K562 (cell line): ENCODE data around the gene GYS1. TPM values are rescaled to one million over a fixed set of nuclear protein-coding genes. Genes with fewer than 3 reads are reported as not detected.

ENCODE experiments used
- ARID3B ChIP-seq: fragments of 250-450 bp; sonication (Bioruptor Pico); IDR thresholded peaks from 2 replicates; pipeline ENCODE4 v1.4.0; 2020; ENCODE audit warnings: borderline replicate concordance
- CGGBP1 ChIP-seq: fragments of 250-450 bp; sonication (Bioruptor Pico); IDR thresholded peaks from 2 replicates; pipeline ENCODE4 v1.9.0; 2021; ENCODE audit warnings: mild to moderate bottlenecking
- DACH1 ChIP-seq: fragments of 450-650 bp; IDR thresholded peaks from 2 replicates; pipeline ENCODE4 v1.6.1; 2018; ENCODE audit not compliant: partially characterized antibody
- HMGN3 ChIP-seq: IDR thresholded peaks from 2 replicates; pipeline ENCODE4 v1.6.1; 2011; ENCODE audit warnings: borderline replicate concordance, low read depth, mild to moderate bottlenecking, mixed read lengths, low read length; ENCODE audit not compliant: insufficient read length; ENCODE audit errors: extremely low read depth
- HOXB6 ChIP-seq: fragments of 250-450 bp; sonication (Bioruptor Pico); IDR thresholded peaks from 2 replicates; pipeline ENCODE4 v1.5.1; 2022; ENCODE audit warnings: mild to moderate bottlenecking, borderline replicate concordance
- PBX2 ChIP-seq, 2 experiments: IDR thresholded peaks in 1 of 2; conservative IDR thresholded peaks in 1 of 2; 2 replicates each; pipeline ENCODE4 v1.6.1; 2016; ENCODE audit warnings: low read depth in 2 of 2, mild to moderate bottlenecking in 1 of 2, missing compliant biosample characterization in 1 of 2, missing genetic modification characterization in 1 of 2, moderate library complexity in 1 of 2
- PKNOX1 ChIP-seq: fragments of 450-650 bp; IDR thresholded peaks from 2 replicates; pipeline ENCODE4 v1.6.1; 2016
- STAT5A ChIP-seq: IDR thresholded peaks from 2 replicates; pipeline ENCODE4 v1.6.1; 2012; ENCODE audit warnings: low read length, inconsistent platforms, borderline replicate concordance
- TBL1XR1 ChIP-seq, 2 experiments: IDR thresholded peaks; 2 replicates each; pipeline ENCODE4 v1.6.1; 2012; ENCODE audit warnings: improper control_type of control experiment in 2 of 2, low read length in 2 of 2, mild to moderate bottlenecking in 1 of 2
- THRA ChIP-seq: fragments of 450-650 bp; IDR thresholded peaks from 2 replicates; pipeline ENCODE4 v1.6.1; 2017; ENCODE audit warnings: mild to moderate bottlenecking, moderate library complexity
- XRCC4 ChIP-seq: IDR thresholded peaks from one replicate; pipeline ENCODE4 v1.6.1; 2011; ENCODE audit not compliant: insufficient read depth, insufficient read length; ENCODE audit errors: extremely low read depth
- XRCC5 ChIP-seq: fragments of 200-400 bp; formaldehyde crosslinking; IDR thresholded peaks from 2 replicates; pipeline ENCODE4 v1.6.1; 2017; ENCODE audit warnings: low read depth, mild to moderate bottlenecking, low read length
- ZBTB43 ChIP-seq: sonication (generic); formaldehyde crosslinking; IDR thresholded peaks from 2 replicates; pipeline ENCODE4 v1.8.0; 2023; ENCODE audit warnings: mild to moderate bottlenecking, missing genetic modification reagents
- ZNF253 ChIP-seq: fragments of 250-450 bp; sonication (Bioruptor Pico); conservative IDR thresholded peaks from 2 replicates; pipeline ENCODE4 v1.6.1; 2021; ENCODE audit warnings: mild to moderate bottlenecking
- ZNF431 ChIP-seq: sonication (generic); formaldehyde crosslinking; IDR thresholded peaks from 2 replicates; pipeline ENCODE4 v1.8.0; 2022; ENCODE audit warnings: mild to moderate bottlenecking, missing genetic modification reagents
- ZNF655 ChIP-seq: fragments of 250-450 bp; sonication (Bioruptor Pico); IDR thresholded peaks from 2 replicates; pipeline ENCODE4 v1.5.0; 2021
- polyA plus RNA-seq, 8 experiments: library from polyadenylated mRNA; depleted of rRNA in 4 of 8; stranded (reverse) in 5 of 8; unstranded in 3 of 8; fragments of >200 nt; fragmentation: Nextera tagmentation in 2 of 8; fragmentation: Illumina TruSeq in 1 of 8; extraction: Ambion mirVana in 2 of 8; extraction: Trizol in 1 of 8; gene quantifications; 2 replicates each; pipeline versions ENCODE4 v1.2.1 to v1.2.3, GENCODE V29; 2011 to 2014; ENCODE audit warnings: inconsistent platforms in 1 of 8, missing spikeins in 1 of 8
- total RNA-seq, 7 experiments: library from RNA; depleted of rRNA in 6 of 7; stranded (reverse); fragments of >200 nt in 6 of 7; fragmentation: Illumina TruSeq in 2 of 7; extraction: Trizol in 2 of 7; gene quantifications; 2 replicates each; pipeline versions ENCODE4 v1.2.1 to v1.2.3, GENCODE V29; 2011 to 2021; ENCODE audit warnings: low replicate concordance in 1 of 7

The GYS1 gene
- total and polyA plus RNA-seq, 9 of the 15 experiments (the other 6 are each of a cell fraction or from before 2014, with no cell fraction given): 1.9 to 31.1 (median 15.2) TPM

GRCh38 chr19:48993175-48994034 is at the start of gene GYS1, which contains the start of gene RUVBL2 (continued):
- TF ChIP-seq ZNF655 (no peak), HOXB6 (CRISPR knock-in tag) (no peak), PBX2 (CRISPR knock-in tag; IDR thresholded peaks at IDR 0.05; ENCODE audit: low read depth) (peak; percentile 83), PBX2 (tag; conservative IDR thresholded peaks at IDR 0.05; ENCODE audit: low read depth) (peak; percentile 98), THRA (no peak), ARID3B (CRISPR knock-in tag) (no peak), DACH1 (no peak), XRCC4 (no peak), ZBTB43 (CRISPR knock-in tag) (no peak), CGGBP1 (CRISPR knock-in tag) (no peak), TBL1XR1 (IDR thresholded peaks at IDR 0.05; ENCODE audit: low read length in 2 of 2) (0 out of 4 replicates have a peak, but pooled peaks have one; percentile 12 to 32), ZNF253 (CRISPR knock-in tag) (no peak), STAT5A (no peak), ZNF431 (CRISPR knock-in tag) (no peak), PKNOX1 (peak; percentile 99), HMGN3 (peak; percentile 86), XRCC5 (peak; percentile 86)
